KOPT-K1 (cell line): Measurements from ENCODE around the gene QPRT.
"Not testable (repeated sequence)": the region's sequence is repeated elsewhere in the genome, so short reads cannot be mapped to it uniquely, and the experiment has no call there.

ENCODE experiments used
- H3K27ac ChIP-seq: fragments of 200-600 bp; sonication (generic); 2 replicates; pipeline ENCODE4 v1.5.1; 2016; ENCODE audit warnings: antibody characterized with exemption, mild to moderate bottlenecking, low read depth, low read length; ENCODE audit not compliant: poor library complexity, severe bottlenecking
- H3K36me3 ChIP-seq: fragments of 200-600 bp; sonication (generic); 2 replicates; pipeline ENCODE4 v1.5.1; 2017; ENCODE audit warnings: antibody characterized with exemption, mild to moderate bottlenecking, low read length, moderate library complexity; ENCODE audit not compliant: insufficient read depth
- H3K9me3 ChIP-seq: fragments of 200-600 bp; sonication (generic); 2 replicates; pipeline ENCODE4 v1.5.1; 2017; ENCODE audit warnings: antibody characterized with exemption, low read length, mild to moderate bottlenecking; ENCODE audit not compliant: insufficient read depth, poor library complexity, severe bottlenecking

QPRT gene

DNA sequence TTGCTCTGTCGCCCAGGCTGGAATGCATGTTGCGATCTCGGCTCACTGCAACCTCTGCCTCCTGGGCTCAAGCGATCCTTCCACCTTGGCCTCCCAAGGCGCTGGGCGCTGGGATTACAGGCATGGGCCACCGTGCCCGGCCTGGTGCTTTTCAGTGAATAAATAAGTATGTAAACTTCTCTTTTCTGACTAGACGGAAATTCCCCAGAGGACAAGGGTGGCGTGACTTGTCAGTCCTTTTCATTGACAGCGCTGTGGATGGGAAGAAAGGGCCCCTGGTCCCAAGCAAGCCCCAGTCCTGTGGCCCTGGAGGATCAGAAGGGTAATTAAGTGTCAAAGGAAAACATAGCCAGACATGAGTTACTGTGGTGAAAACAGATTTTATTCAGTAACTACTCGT, 25.5 kb upstream of the QPRT start:
- Histone ChIP-seq H3K9me3 (no peaks in the 10 kb centered on the region), H3K36me3 (no peaks in the 10 kb centered on the region), H3K27ac (no peak overlapping the region)

DNA sequence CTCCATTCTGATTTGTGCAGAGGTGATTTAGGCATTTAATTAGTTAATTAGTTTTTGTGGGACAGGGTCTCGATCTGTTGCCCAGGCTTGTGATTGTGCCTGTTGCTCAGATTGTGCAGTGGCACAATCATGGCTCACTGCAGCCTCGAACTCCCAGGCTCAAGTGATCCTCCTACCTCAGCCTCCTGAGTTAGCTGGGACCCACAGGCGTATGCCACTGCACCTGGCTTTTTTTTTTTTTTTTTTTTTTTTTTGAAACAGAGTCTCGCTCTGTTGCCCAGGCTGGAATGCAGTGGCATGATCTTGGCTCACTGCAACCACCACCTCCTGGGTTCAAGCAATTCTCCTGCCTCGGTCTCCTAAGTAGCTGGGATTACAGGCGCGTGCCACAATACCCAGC, 25.1 kb upstream of the QPRT start:
- not testable (repeated sequence) for H3K27ac ChIP-seq, H3K36me3 ChIP-seq, H3K9me3 ChIP-seq

DNA sequence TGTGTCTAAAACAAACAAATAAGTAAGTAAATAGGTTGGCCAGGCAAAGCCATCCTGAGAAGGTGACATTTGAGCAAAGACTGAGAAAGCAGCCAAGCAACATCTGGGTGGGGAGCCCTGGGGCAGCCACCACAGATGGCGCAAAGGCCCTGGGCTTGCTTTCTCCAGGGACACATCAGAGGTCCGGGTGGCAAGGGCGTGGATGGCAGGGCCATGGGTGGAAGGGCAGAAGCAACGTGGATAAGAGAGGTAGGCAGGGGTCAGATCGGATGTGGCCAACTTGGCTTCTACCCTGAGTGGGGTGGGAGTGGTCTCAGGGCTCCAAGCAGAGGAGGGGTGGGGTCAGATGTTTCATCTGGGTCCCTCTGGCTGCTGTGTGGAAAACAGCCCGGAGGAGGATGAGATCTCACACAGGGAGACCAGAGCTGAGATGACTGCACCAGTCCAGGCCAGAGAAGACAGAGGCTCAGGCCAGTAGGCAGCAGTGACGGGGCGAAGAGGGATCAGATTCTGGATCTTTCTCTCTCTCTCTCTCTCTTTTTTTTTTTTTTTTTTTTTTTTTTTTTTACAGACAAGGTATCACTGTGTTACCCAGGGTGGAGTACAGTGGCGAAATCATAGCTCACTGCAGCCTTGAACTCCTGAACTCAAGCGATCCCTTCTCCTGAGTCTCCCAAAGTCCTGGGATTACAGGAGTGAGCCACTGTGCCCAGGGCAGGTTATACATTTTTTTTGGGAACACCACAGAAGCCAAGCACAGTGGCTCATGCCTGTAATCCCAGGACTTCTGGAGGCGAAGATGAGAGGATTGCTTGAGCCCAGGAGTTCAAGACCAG, 22.1 kb upstream of the QPRT start:
- no peaks in the 10 kb centered on the region for H3K9me3 ChIP-seq
- no peaks in the 10 kb centered on the region for H3K36me3 ChIP-seq
- H3K27ac ChIP-seq: no peak overlapping the region

- no peak overlapping the region for H3K27ac ChIP-seq
- peaks cover 2% of the 10 kb centered on the region; the same call in 1 of the 2 replicates for H3K36me3 ChIP-seq
- H3K9me3 ChIP-seq: no peaks in the 10 kb centered on the region
Observed at GRCh38 chr16:29658705-29659104, 20.3 kb upstream of the QPRT start.

GRCh38 chr16:29662000-29662728, 16.8 kb upstream of the QPRT start:
- peaks cover 36% of the 10 kb centered on the region for H3K36me3 ChIP-seq
- H3K27ac ChIP-seq: peak overlapping the region; percentile 100
- no peaks in the 10 kb centered on the region for H3K9me3 ChIP-seq

- Histone ChIP-seq H3K9me3 (no peaks in the 10 kb centered on the region), H3K36me3 (peaks cover 40% of the 10 kb centered on the region), H3K27ac (peak overlapping the region; percentile 100)
Observed at GRCh38 chr16:29662729-29663015, 16.3 kb upstream of the QPRT start.

- H3K27ac ChIP-seq: peak within 1 kb of the TSS; percentile 100
- H3K36me3 ChIP-seq: peaks cover 46% of the 10 kb centered on the region
- H3K9me3 ChIP-seq: no peaks in the 10 kb centered on the region
Observed at GRCh38 chr16:29663016-29663806, 15.8 kb upstream of the QPRT start, which contains the start of gene SPN. TSS of gene SPN (plus strand) at chr16:29663247. CDS start at chr16:29663729, 482 bp downstream.

DNA sequence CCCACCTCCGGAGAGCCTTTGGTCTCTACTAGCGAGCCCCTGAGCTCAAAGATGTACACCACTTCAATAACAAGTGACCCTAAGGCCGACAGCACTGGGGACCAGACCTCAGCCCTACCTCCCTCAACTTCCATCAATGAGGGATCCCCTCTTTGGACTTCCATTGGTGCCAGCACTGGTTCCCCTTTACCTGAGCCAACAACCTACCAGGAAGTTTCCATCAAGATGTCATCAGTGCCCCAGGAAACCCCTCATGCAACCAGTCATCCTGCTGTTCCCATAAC, 15.2 kb upstream of the QPRT start:
- H3K27ac ChIP-seq: peak overlapping the region; percentile 100
- H3K9me3 ChIP-seq: no peaks in the 10 kb centered on the region
- peaks cover 51% of the 10 kb centered on the region for H3K36me3 ChIP-seq

DNA sequence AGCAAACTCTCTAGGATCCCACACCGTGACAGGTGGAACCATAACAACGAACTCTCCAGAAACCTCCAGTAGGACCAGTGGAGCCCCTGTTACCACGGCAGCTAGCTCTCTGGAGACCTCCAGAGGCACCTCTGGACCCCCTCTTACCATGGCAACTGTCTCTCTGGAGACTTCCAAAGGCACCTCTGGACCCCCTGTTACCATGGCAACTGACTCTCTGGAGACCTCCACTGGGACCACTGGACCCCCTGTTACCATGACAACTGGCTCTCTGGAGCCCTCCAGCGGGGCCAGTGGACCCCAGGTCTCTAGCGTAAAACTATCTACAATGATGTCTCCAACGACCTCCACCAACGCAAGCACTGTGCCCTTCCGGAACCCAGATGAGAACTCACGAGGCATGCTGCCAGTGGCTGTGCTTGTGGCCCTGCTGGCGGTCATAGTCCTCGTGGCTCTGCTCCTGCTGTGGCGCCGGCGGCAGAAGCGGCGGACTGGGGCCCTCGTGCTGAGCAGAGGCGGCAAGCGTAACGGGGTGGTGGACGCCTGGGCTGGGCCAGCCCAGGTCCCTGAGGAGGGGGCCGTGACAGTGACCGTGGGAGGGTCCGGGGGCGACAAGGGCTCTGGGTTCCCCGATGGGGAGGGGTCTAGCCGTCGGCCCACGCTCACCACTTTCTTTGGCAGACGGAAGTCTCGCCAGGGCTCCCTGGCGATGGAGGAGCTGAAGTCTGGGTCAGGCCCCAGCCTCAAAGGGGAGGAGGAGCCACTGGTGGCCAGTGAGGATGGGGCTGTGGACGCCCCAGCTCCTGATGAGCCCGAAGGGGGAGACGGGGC, 14.7 kb upstream of the QPRT start:
- H3K36me3 ChIP-seq: peaks cover 56% of the 10 kb centered on the region
- H3K27ac ChIP-seq: peak overlapping the region; percentile 100
- H3K9me3 ChIP-seq: no peaks in the 10 kb centered on the region

- Histone ChIP-seq H3K36me3 (peaks cover 66% of the 10 kb centered on the region), H3K9me3 (no peaks in the 10 kb centered on the region), H3K27ac (peak overlapping the region; percentile 100)
Observed at GRCh38 chr16:29665294-29666077, 13.5 kb upstream of the QPRT start.

- H3K36me3 ChIP-seq: peaks cover 83% of the 10 kb centered on the region
- H3K27ac ChIP-seq: peak overlapping the region; percentile 100
- not testable (repeated sequence) for H3K9me3 ChIP-seq
Observed at GRCh38 chr16:29667322-29667610, 11.7 kb upstream of the QPRT start.

DNA sequence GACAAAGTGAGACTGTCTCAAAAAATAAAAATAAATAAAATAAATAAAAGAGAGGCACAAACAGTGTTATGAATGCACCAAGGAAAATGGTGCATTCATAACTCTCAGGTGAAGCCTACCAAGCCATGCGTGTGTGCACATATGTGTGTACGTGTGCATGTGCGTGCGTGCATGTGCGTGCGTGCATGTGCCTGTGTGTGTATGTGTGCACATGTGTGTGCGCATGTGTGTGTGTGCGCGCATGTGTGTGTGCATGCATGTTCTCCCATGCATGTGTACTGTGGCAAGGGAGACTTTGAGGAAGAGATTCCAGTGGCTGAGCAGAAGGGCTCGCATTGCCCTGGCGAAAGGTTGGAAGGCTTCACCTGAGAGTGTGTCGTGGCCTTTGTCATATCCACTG, 11.2 kb upstream of the QPRT start:
- no peak overlapping the region for H3K27ac ChIP-seq

GRCh38 chr16:29668267-29668666, 10.7 kb upstream of the QPRT start:
- Histone ChIP-seq H3K27ac (no peak overlapping the region), H3K36me3 (peaks cover 93% of the 10 kb centered on the region), H3K9me3 (no peaks in the 10 kb centered on the region)

More for the DNA sequence above, 11.2 kb upstream of the QPRT start:
- Histone ChIP-seq H3K36me3 (peaks cover 88% of the 10 kb centered on the region), H3K9me3 (no peaks in the 10 kb centered on the region)

- H3K27ac ChIP-seq: no peak overlapping the region
- no peaks in the 10 kb centered on the region for H3K9me3 ChIP-seq
- peaks cover 61% of the 10 kb centered on the region for H3K36me3 ChIP-seq
Observed at GRCh38 chr16:29673501-29673900, 5.5 kb upstream of the QPRT start.
